ENCODE measurements around the gene CLIP4.

Gene CLIP4

GRCh38 chr2:29129586-29130281 is 14.5 kb downstream of the CLIP4 start:
- in situ Hi-C loops (cut with MboI; ENCODE audit: low sequenced_read_pairs) = no loop called here

- in situ Hi-C loops (cut with MboI; ENCODE audit: low sequenced_read_pairs) = no loop called here
Observed at GRCh38 chr2:29130295-29130694, 15.1 kb downstream of the CLIP4 start.

GRCh38 chr2:29134933-29135332 is 19.7 kb downstream of the CLIP4 start:
- in situ Hi-C loops (cut with MboI; ENCODE audit: low sequenced_read_pairs) = no loop called here

GRCh38 chr2:29139152-29139551 is 23.9 kb downstream of the CLIP4 start:
- in situ Hi-C loops (cut with MboI; ENCODE audit: low sequenced_read_pairs) = no loop called here

GRCh38 chr2:29139731-29140130 is 24.5 kb downstream of the CLIP4 start:
- in situ Hi-C loops (cut with MboI; ENCODE audit: low sequenced_read_pairs) = no loop called here

GRCh38 chr2:29143657-29144056 is 28.4 kb downstream of the CLIP4 start:
- in situ Hi-C loops (cut with MboI; ENCODE audit: low sequenced_read_pairs) = no loop called here

- in situ Hi-C loops (cut with MboI; ENCODE audit: low sequenced_read_pairs) = no loop called here
Observed at GRCh38 chr2:29146197-29146596, 31.0 kb downstream of the CLIP4 start.

- in situ Hi-C loops (cut with MboI; ENCODE audit: low sequenced_read_pairs) = no loop called here
Observed at GRCh38 chr2:29147963-29148362, 32.7 kb downstream of the CLIP4 start.

- in situ Hi-C loops (cut with MboI; ENCODE audit: low sequenced_read_pairs) = no loop called here
Observed at GRCh38 chr2:29154610-29155009, 39.4 kb downstream of the CLIP4 start.

GRCh38 chr2:29155578-29155977 is 40.4 kb downstream of the CLIP4 start:
- in situ Hi-C loops (cut with MboI; ENCODE audit: low sequenced_read_pairs) = no loop called here

- in situ Hi-C loops (cut with MboI; ENCODE audit: low sequenced_read_pairs) = no loop called here
Observed at GRCh38 chr2:29157131-29157530, 41.9 kb downstream of the CLIP4 start.

GRCh38 chr2:29159125-29159524 is 43.9 kb downstream of the CLIP4 start:
- in situ Hi-C loops (cut with MboI; ENCODE audit: low sequenced_read_pairs) = no loop called here

- in situ Hi-C loops (cut with MboI; ENCODE audit: low sequenced_read_pairs) = no loop called here
Observed at GRCh38 chr2:29160184-29160583, 45.0 kb downstream of the CLIP4 start.

- in situ Hi-C loops (cut with MboI; ENCODE audit: low sequenced_read_pairs) = no loop called here
Observed at GRCh38 chr2:29162204-29162928, 47.2 kb downstream of the CLIP4 start.

GRCh38 chr2:29164091-29164846 is 49.1 kb downstream of the CLIP4 start:
- in situ Hi-C loops (cut with MboI; ENCODE audit: low sequenced_read_pairs) = no loop called here

- in situ Hi-C loops (cut with MboI; ENCODE audit: low sequenced_read_pairs) = no loop called here
Observed at GRCh38 chr2:29165362-29166241, 50.4 kb downstream of the CLIP4 start.

- in situ Hi-C loops (cut with MboI; ENCODE audit: low sequenced_read_pairs) = no loop called here
Observed at GRCh38 chr2:29166242-29167039, 51.2 kb downstream of the CLIP4 start.

- in situ Hi-C loops (cut with MboI; ENCODE audit: low sequenced_read_pairs) = no loop called here
Observed at GRCh38 chr2:29174937-29175336, 59.7 kb downstream of the CLIP4 start.

GRCh38 chr2:29175338-29175737 is 60.1 kb downstream of the CLIP4 start:
- in situ Hi-C loops (cut with MboI; ENCODE audit: low sequenced_read_pairs) = no loop called here

GRCh38 chr2:29182334-29182733 is 67.1 kb downstream of the CLIP4 start:
- in situ Hi-C loops (cut with MboI; ENCODE audit: low sequenced_read_pairs) = no loop called here
